Glutamatergic neuron (in vitro differentiated cells): ENCODE measurements around the gene LMBRD2. TPM values are rescaled to one million over a fixed set of nuclear protein-coding genes. Genes with fewer than 3 reads are reported as not detected.

ENCODE experiments used
- DNase-seq: peaks from one replicate; pipeline ENCODE4 v3.0.0; 2022
- H3K27ac Mint-ChIP-seq: one replicate; pipeline ENCODE4 v1.8.0; 2020; ENCODE audit warnings: mild to moderate bottlenecking, mixed read lengths, inconsistent platforms; ENCODE audit not compliant: unreplicated experiment
- H3K27me3 Mint-ChIP-seq: one replicate; pipeline ENCODE4 v1.8.0; 2020; ENCODE audit warnings: mild to moderate bottlenecking, moderate library complexity, mixed read lengths, inconsistent platforms; ENCODE audit not compliant: unreplicated experiment
- H3K36me3 Mint-ChIP-seq: one replicate; pipeline ENCODE4 v1.8.0; 2020; ENCODE audit warnings: mild to moderate bottlenecking, mixed read lengths, inconsistent platforms; ENCODE audit not compliant: unreplicated experiment
- H3K4me1 Mint-ChIP-seq: one replicate; pipeline ENCODE4 v1.8.0; 2020; ENCODE audit warnings: mild to moderate bottlenecking, low read depth, mixed read lengths, inconsistent platforms; ENCODE audit not compliant: unreplicated experiment
- H3K4me3 Mint-ChIP-seq: one replicate; pipeline ENCODE4 v1.8.0; 2020; ENCODE audit warnings: mild to moderate bottlenecking, mixed read lengths, inconsistent platforms; ENCODE audit not compliant: unreplicated experiment
- H3K9me3 Mint-ChIP-seq: one replicate; pipeline ENCODE4 v1.8.0; 2020; ENCODE audit warnings: mild to moderate bottlenecking, moderate library complexity, mixed read lengths, inconsistent platforms; ENCODE audit not compliant: unreplicated experiment
- CTCF ChIP-seq: fragments of 200-600 bp; sonication (generic); IDR thresholded peaks from one replicate; pipeline ENCODE4 v1.5.0; 2021; ENCODE audit not compliant: partially characterized antibody, unreplicated experiment
- total RNA-seq: library from RNA; stranded (reverse); fragmentation: NEBNext Ultra II Directional; extraction: Animal tissue kit (Norgen Biotek cat#: 25700); gene quantifications from one replicate; pipeline ENCODE4 v1.2.1, GENCODE V29; 2021; ENCODE audit not compliant: unreplicated experiment

Gene LMBRD2
- total RNA-seq, 1 donor from 2014 or later: 32.8 TPM

DNA sequence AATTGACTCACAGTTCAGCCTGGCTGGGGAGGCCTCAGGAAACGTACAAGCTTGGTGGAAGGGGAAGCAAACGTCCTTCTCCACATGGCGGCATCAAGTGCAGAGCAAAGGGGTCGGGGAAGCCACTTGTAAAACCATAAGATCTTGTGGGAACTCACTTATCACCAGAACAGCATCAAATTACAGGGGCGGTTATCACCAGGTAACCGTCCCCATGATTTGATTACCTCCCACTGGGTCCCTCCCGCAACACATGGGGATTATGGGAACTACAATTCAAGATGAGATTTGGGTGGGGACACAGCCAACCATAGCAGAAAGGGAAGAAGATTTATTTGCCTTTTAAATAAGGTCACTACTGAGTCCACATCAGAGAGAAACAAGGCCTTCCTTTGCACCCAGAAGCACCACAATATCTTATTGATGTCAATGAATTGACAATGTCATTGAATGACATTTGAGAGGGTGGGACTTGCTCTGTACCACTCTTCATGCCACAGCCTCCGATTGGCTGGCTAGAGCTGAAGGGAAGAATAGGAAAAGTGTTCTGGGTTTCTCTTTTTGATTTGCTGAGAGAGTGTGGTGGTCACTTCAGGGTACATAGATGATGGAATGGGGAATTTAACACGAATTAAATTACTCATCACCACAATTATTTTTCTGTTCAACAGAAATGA lies 11.3 kb upstream of the LMBRD2 start:
- Mint-ChIP-seq H3K9me3 (no peaks in the 10 kb centered on the region), H3K4me3 (no peak overlapping the region), H3K36me3 (peaks cover 7% of the 10 kb centered on the region), H3K4me1 (peaks cover 21% of the 10 kb centered on the region), H3K27ac (no peak overlapping the region), H3K27me3 (peaks cover 2% of the 10 kb centered on the region)
- DNase-seq: no peak
- TF ChIP-seq CTCF: no peak

DNA sequence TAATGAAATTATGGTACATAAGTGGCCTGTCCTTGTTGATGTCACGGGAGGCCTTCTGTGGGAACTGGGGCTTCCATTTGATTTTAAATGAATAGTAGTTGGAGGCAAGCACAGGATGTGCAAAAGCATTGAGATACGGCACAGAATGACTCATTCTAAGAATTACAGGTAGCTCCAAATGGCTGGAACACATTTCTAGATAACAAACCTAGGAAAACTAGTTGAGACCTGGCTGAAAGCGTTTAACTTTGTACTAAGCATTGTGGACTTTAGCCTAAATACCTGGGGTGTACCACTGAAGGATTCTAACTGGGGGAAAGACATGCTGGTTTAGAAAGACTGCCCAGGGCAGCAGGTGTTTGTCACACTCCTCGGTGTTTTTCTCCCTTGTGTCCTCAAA lies 9.7 kb upstream of the LMBRD2 start:
- no peaks in the 10 kb centered on the region for H3K9me3 Mint-ChIP-seq
- H3K27me3 Mint-ChIP-seq: peaks cover 2% of the 10 kb centered on the region
- TF ChIP-seq CTCF: no peak
- H3K36me3 Mint-ChIP-seq: peaks cover 7% of the 10 kb centered on the region
- no peak for DNase-seq
- H3K27ac Mint-ChIP-seq: peak overlapping the region; percentile 35
- peaks cover 35% of the 10 kb centered on the region for H3K4me1 Mint-ChIP-seq
- no peak overlapping the region for H3K4me3 Mint-ChIP-seq

GRCh38 chr5:36160617-36161016 lies 8.9 kb upstream of the LMBRD2 start:
- Mint-ChIP-seq H3K9me3 (no peaks in the 10 kb centered on the region), H3K4me3 (no peak overlapping the region), H3K4me1 (peaks cover 43% of the 10 kb centered on the region), H3K27me3 (peaks cover 2% of the 10 kb centered on the region), H3K36me3 (peaks cover 7% of the 10 kb centered on the region), H3K27ac (no peak overlapping the region)
- TF ChIP-seq CTCF: no peak
- DNase-seq: no peak

DNA sequence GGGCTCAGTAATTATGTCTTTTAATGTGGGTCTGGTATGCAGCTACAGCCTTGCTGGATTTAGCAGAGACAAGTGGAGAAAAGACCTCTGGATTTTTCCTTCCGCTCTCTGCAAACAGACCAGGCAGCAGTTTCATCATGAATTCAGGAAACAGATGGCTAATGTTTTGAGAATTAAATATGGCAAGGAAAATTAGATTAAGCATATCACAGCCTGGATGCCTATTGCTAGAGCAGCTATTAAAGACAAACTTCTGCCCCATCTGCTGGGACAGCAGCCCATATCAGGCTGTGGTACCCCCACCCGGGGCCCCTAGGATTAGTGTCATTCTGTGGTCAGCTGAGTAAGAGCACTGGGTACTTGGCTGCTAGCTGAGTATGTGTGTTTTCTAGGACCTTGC lies 6.5 kb upstream of the LMBRD2 start:
- TF ChIP-seq CTCF: no peak
- Mint-ChIP-seq H3K27me3 (peaks cover 2% of the 10 kb centered on the region), H3K4me3 (peak overlapping the region; percentile 60), H3K36me3 (peaks cover 7% of the 10 kb centered on the region), H3K4me1 (peaks cover 52% of the 10 kb centered on the region), H3K9me3 (no peaks in the 10 kb centered on the region), H3K27ac (peak overlapping the region; percentile 88)
- no peak for DNase-seq

DNA sequence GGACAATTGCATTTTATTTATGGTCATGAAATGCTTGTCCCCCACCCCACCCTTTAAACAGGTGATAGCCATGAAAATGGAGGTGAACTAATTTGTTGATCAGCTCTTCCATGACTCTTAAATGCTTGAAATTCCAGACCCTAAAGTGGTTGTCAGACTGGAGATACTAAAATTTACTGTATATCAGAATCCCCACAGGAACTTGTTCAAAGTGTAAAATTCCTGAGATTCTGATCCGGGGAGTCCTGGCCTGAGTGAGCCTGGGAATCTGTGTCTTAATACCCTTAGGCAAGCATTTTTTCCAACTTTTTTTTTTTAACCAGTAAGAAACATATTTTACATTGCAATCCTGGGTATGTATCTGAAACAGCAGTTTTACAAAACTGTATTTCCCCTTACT lies 4.9 kb upstream of the LMBRD2 start:
- Mint-ChIP-seq H3K4me3 (peak overlapping the region; percentile 82), H3K9me3 (peaks cover 3% of the 10 kb centered on the region), H3K27me3 (peaks cover 6% of the 10 kb centered on the region), H3K36me3 (no peaks in the 10 kb centered on the region), H3K4me1 (peaks cover 52% of the 10 kb centered on the region), H3K27ac (peak overlapping the region; percentile 88)
- no peak for TF ChIP-seq CTCF
- DNase-seq: no peak
